NCI-H1436 (cell line): ENCODE measurements around the gene LMBR1.
A peak's percentile ranks its signal among the peaks of the same experiment; 100 is the strongest.
"Not testable (repeated sequence)": the region's sequence is repeated elsewhere in the genome, so short reads cannot be mapped to it uniquely, and the experiment has no call there.

ENCODE experiments used
- DNase-seq: peaks from one replicate; lab custom pipeline; 2025; lab: John Stamatoyannopoulos, UW

Gene LMBR1

DNA sequence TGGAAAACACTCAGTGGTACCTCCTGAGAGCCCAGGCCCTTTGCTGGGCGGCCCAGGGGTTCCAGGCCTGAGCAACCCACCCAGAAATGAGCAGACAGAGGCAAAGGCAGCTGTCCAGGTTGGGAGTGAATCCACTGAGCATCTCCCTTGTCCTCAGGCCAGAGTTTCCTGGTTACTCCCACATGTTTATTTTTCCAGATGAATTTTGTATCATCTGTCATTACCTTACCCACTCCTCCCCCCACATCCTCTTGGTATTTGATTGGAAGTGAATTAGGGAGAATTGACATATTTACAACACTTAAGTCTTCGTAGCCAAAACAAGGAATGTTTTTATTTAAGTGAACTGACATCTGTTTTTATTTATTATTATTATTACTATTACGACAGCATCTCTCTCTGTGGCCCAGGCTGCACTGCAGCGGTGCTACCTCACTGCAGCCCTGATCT, 13.2 kb upstream of the LMBR1 start:
- no peak for DNase-seq

GRCh38 chr7:156903232-156903909, 10.4 kb upstream of the LMBR1 start:
- DNase-seq, result no peak

DNA sequence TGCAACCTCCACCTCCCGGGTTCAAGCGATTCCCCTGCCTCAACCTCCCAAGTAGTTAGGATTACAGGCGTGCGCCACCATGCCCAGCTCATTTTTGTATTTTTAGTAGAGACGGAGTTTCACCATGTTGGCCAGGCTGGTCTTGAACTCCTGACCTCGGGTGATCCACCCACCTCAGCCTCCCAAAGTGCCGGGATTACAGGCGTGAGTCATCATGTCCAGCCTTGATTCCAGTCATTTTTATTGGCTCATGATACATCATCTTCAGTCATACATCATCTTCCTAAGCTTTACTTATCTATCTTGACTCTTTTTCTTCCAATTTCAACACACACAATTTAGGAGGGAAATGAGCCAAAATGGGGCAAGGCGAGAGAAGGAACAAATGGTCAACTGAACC, 7.1 kb upstream of the LMBR1 start:
- not testable (repeated sequence) for DNase-seq

DNA sequence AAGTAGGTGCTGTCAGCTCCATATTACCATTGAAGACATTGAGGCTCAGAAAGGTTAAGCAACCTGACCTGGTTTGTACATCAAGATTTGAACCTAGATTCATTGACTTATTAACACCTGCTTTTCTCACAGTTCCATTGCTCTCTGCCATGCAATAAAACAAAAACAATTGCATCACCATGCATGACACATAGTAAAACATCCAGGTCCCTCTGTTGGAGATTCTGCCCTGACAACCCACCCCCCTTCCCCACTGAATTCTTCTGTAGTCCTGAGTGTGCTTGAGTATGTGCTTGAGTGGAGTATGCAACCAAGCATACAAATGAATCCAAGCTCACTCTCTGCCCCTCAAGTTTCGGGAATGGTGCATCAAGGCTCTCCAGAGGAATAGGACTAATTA, 6.0 kb upstream of the LMBR1 start:
- DNase-seq, result no peak

- no peak for DNase-seq
Observed at GRCh38 chr7:156897673-156898072, 4.7 kb upstream of the LMBR1 start.

DNA sequence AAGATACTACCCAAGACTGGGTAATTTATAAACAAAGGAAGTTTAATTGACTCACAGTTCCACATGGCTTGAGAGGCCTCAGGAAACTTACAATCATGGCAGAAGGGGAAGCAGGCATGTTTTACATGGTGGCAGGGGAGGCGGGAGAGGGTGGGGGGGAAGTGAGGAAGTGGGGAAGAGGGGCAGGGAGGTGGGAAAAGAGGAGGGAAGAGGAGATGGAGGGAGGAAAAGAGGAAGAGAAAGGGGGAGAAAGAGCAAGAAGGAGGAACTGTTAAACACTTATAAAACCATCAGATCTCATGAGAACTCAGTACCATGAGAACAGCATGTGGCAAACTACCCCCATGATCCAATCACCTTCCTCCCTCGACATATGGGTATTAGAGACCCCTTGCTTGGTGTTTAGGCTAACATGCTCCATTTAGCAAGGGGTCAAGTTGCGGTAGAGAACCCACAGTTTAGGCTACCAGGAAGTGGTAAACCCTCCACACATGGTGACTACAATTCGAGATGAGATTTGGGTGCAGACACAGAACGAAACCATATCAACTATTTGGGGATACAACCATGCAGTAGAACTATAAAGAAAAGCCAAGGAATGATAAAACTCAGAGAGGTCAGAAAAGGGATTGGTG, 3.5 kb upstream of the LMBR1 start:
- no peak for DNase-seq

DNA sequence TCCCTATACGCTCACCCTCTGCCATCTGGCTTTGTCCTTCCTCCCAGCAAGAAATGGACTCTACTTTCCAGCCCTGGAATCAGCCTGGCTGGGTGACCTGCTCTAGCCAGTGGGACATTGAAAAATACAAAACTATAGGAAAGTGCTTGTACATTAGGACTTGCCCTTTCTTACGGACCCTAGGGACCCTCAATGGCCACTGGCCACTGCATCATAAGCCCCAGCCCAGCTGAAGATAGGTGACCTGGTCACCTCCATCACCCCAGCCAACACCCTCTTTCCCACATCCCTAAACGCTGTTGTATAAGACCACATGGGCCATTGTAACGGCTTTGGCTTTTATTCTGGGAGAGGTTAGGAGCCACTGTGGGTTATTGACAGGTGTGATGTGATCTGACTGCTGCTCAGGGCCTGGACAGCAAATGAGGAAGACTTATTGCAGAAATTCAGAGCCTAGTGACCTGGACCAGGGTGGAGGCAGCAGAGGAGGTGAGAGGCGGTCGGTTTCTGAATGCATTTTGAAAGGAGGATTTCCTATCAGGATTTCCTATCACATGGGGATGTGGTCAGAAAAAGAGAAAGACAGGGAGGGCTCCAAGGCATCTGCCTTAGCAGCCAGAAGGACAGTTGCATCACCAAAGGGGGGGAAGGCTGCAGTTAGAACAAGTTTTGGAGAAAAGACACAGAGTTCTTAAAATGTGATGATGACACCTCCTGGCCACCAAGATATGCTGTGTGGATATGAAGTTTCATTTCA, 2.2 kb upstream of the LMBR1 start:
- DNase-seq, result no peak

DNA sequence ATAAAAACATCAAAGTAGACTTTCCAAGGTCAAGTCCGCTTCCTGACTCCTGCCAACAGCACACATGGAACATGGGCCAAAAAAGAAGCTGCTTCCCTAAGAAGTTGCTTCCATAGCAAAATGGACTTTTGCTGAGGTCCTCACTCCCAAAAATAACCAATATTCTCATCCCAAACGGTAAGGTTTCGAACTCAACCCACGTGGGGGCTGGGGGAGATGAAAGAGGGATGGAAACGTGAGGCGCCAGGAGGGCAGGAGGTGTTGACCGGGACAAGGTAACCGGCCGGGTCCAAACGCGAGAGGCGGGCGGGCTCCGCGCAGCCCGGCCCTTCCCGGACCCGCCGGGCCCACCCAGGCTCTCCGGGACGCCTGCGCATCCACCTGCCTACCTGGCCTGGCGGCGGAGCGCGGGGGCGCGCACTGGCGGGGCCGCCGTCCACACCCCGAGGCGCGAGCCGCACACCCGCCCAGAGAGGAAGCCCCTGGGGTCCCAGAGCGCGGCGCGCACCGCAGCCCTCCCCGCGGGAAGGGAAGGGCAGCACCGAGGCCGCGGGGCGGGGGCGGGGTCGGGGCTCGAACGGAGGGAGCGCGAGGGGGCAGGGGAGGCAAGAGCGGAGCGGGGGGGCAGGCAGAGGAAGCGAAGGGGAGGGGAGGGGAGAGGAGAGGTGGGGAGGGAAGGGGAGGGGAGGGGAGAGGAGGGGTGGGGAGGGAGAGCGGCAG, 742 bp downstream of the LMBR1 start:
- DNase-seq, result peak; percentile 64

DNA sequence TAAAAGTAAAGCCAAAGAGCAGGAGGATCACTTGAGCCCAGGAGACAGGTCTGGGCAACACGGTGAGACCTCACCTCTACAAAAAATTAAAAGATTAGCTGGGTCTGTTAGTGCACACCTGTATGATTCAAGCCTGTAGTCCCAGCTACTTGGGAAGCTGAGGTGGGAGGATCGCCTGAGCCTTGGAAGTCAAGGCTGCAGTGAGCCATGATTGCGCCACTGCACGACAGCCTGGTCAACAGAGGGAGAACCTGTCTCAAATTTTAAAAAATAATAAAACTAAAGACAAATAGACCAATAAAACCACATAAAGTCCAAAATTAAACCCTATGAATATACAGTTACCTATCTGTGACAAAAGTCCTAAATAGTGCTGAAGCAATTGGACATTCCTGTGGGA, 3.2 kb downstream of the LMBR1 start:
- DNase-seq, result no peak

GRCh38 chr7:156889089-156889488, 3.9 kb downstream of the LMBR1 start:
- no peak for DNase-seq

GRCh38 chr7:156886020-156886795, 6.8 kb downstream of the LMBR1 start:
- no peak for DNase-seq

- DNase-seq, result no peak
Observed at GRCh38 chr7:156881679-156882078, 11.3 kb downstream of the LMBR1 start.

- no peak for DNase-seq
Observed at GRCh38 chr7:156875766-156876165, 17.2 kb downstream of the LMBR1 start.

GRCh38 chr7:156868363-156868762, 24.6 kb downstream of the LMBR1 start:
- DNase-seq, result not testable (repeated sequence)

GRCh38 chr7:156865493-156865892, 27.5 kb downstream of the LMBR1 start:
- no peak for DNase-seq

GRCh38 chr7:156862022-156862421, 31.0 kb downstream of the LMBR1 start:
- DNase-seq, result not testable (repeated sequence)

DNA sequence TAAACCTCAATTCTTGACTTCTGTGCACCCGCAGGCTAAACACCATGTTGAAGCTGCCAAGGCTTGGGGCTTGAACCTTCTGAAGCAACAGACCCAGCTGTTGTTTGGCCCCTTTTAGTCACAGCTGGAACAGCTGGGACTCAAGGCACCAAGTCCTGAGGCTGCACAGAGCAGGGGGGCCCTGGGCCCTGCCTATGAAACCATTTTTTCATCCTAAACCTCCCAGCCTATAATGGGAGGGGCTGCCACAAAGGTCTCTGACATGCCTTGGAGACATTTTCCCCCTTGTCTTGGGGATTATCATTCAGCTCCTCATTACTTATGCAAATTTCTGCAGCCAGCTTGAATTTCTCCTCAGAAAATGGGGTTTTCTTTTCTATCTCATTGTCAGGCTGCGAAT, 31.8 kb downstream of the LMBR1 start:
- no peak for DNase-seq

DNA sequence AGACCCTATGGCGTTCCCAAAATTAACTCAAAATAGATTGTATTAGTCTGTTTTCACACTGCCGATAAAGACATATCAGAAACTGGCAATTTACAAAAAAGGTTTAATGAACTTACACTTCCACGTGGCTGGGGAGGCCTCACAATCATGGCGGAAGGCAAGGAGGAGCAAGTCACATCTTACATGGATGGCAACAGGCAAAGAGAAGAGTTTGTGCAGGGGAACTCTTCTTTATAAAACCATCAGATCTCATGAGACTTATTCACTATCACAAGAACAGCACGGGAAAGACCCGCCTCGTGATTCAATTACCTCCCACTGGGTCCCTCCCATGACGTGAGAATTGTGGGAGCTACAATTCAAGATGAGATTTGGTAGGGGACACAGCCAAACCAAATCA, 32.9 kb downstream of the LMBR1 start:
- not testable (repeated sequence) for DNase-seq

DNA sequence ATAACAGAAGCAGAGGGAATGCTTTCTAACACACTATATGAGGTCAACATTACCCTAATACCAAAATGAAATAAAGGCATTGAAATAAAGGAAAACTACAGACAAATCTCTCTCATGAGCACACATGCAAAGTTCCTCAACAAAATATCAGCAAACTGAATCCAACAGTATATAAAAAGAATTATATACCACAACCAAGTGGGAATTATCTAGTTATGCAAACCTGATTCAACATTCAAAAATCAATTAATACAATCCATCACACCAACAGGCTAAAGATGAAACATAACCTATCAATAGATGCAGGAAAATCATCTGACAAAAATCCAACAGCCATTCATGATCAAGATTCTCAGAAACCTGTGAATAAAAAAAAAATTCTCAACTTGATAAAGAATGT, 34.5 kb downstream of the LMBR1 start:
- no peak for DNase-seq

DNA sequence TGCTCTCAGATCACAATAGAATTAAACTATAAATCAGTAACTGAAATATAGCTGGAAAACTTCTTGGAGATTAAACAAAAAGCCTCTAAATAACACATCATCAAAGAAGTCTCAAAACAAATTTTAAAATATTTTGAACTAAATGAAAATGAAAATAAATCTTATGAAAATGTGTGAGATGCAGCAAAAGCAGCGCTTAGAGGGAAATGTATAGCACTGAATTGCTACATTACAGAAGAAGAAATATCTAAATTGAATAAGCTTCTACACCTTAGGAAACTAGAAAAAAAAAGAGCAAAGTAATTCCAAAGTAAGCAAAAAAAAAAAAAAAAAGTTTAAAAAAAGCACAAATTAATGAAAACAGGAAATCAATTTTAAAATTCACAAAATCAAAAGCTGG, 35.2 kb downstream of the LMBR1 start:
- DNase-seq, result no peak

DNA sequence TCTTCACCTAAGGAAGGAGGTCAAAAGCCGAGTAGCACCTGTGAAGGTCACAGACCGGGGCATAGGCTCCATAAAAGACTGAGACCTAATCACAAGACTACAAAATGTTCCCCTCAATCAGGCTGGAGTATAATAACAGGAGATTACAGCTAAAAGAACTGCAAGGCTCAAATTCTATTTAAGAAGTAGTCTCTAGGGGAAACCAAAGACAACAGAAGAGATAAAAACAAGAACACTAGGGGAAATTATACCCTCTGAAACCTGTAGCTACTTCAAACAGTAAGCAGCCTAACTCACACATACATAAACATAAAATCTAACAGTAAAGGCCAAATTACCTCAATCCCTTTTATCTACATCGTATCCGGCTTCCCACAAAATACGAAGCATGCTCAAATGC, 38.3 kb downstream of the LMBR1 start:
- no peak for DNase-seq

DNA sequence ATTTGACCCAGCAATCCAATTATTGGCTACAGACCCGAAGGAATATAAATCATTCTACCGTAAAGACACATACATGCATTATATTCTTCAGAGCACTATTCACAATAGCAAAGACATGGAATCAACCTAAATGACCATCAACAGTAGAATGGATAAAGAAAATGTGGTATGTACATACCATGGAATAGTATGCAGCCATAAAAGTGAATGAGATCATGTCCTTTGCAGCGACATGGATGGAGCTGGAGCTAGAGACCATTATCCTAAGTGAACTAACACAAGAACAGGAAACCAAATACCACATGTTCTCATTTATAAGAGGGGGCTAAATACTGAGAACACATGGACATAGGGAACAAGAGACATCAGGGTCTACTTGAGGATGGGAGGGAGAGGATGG, 44.0 kb downstream of the LMBR1 start:
- DNase-seq, result no peak
